HCT116 (cell line): Measurements from ENCODE around the gene IGIP.

Source experiments
- CBX3 ChIP-seq: IDR thresholded peaks from 2 replicates; pipeline ENCODE4 v1.6.1; 2012; ENCODE audit warnings: low read depth
- CTCF ChIP-seq, 3 experiments: fragments of 200-600 bp in 1 of 3; sonication (generic) in 1 of 3; IDR thresholded peaks in 2 of 3; conservative IDR thresholded peaks in 1 of 3; 2 replicates each; pipeline ENCODE4 v1.5.1; 2012 to 2017; ENCODE audit warnings: low read depth in 2 of 3, low read length in 2 of 3, antibody characterized with exemption in 1 of 3, borderline replicate concordance in 1 of 3, control low read depth in 1 of 3, mild to moderate bottlenecking in 1 of 3, mixed read lengths in 1 of 3, mixed run types in 1 of 3, moderate library complexity in 1 of 3; ENCODE audit not compliant: insufficient read depth in 1 of 3
- EGR1 ChIP-seq: IDR thresholded peaks from 2 replicates; pipeline ENCODE4 v1.6.1; 2012; ENCODE audit warnings: low read depth
- EZH2 ChIP-seq: fragments of 200-600 bp; sonication (generic); IDR thresholded peaks from 2 replicates; pipeline ENCODE4 v1.6.1; 2017; ENCODE audit warnings: antibody characterized with exemption, mixed run types
- JUND ChIP-seq: IDR thresholded peaks from 2 replicates; pipeline ENCODE4 v1.6.1; 2012
- POLR2A ChIP-seq: IDR thresholded peaks from 2 replicates; pipeline ENCODE4 v1.7.0; 2011; ENCODE audit warnings: borderline replicate concordance; ENCODE audit not compliant: insufficient read depth, insufficient read length; ENCODE audit errors: extremely low read depth
- REST ChIP-seq: IDR thresholded peaks from 2 replicates; pipeline ENCODE4 v1.6.1; 2012; ENCODE audit warnings: low read depth
- TCF7L2 ChIP-seq: IDR thresholded peaks from 2 replicates; pipeline ENCODE4 v1.7.0; 2011; ENCODE audit warnings: borderline replicate concordance, inconsistent platforms; ENCODE audit not compliant: insufficient read depth, insufficient read length; ENCODE audit errors: extremely low read depth
- YY1 ChIP-seq: IDR thresholded peaks from 2 replicates; pipeline ENCODE4 v1.6.1; 2011; ENCODE audit warnings: low read length, low read depth, moderate library complexity, mild to moderate bottlenecking; ENCODE audit not compliant: insufficient replicate concordance; ENCODE audit errors: extremely low read depth
- ZBTB33 ChIP-seq: IDR thresholded peaks from 2 replicates; pipeline ENCODE4 v1.6.1; 2011; ENCODE audit warnings: mild to moderate bottlenecking, low read length, moderate library complexity; ENCODE audit not compliant: insufficient replicate concordance; ENCODE audit errors: extremely low read depth
- ZNF274 ChIP-seq: fragments of 200-500 bp; sonication (Bioruptor generic); IDR thresholded peaks from 2 replicates; pipeline ENCODE4 v1.6.1; 2014; ENCODE audit warnings: mild to moderate bottlenecking, low read depth, low read length, inconsistent platforms

DNA sequence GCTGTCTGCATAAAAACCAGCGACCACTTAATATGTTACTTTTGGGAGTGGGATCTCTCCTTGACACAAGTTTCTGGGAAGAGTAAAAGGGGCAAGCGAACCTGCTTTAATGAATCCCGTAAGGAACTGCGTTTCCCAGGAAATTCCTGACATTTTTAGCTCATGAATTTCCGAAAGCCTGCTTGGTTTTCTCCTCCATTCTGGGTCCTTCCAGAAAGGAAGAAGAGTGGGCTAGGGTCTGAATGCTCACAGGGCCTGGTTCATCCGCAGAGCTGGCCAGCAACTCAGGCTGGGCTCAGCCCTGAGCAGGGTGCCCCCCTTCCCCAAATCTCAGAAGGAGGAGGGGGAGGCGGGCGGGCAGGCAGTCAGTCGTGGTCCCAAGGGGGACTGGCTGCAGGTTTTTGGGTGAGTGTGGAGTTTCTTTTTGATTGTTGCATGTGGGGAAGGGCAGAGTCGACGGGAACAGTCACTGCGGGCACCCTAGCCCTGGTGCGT lies 13.0 kb upstream of the IGIP start:
- TF ChIP-seq CTCF (IDR thresholded peaks at IDR 0.05 in 2 of 3, conservative IDR thresholded peaks at IDR 0.05 in 1 of 3; ENCODE audit: borderline replicate concordance in 1 of 3, insufficient read depth in 1 of 3, low read depth in 2 of 3, low read length in 2 of 3) = no peak
- no peak for TF ChIP-seq EGR1
- no peak for TF ChIP-seq CBX3
- TF ChIP-seq POLR2A = no peak
- TF ChIP-seq YY1 = no peak
- no peak for TF ChIP-seq ZNF274
- TF ChIP-seq REST = no peak
- no peak for TF ChIP-seq ZBTB33
- no peak for TF ChIP-seq JUND
- TF ChIP-seq TCF7L2 = no peak
- TF ChIP-seq EZH2 = no peak
